Parathyroid adenoma (tissue), 2 donors: Measurements from ENCODE around the gene TCF4.

Experiments used
- H2AFZ ChIP-seq: fragments of 300-600 bp; sonication (generic); one replicate; pipeline ENCODE4 v1.7.0; 2017; ENCODE audit warnings: antibody characterized with exemption, mild to moderate bottlenecking
- H3K27ac ChIP-seq: fragments of 300-600 bp; sonication (generic); one replicate; pipeline ENCODE4 v1.7.0; 2017
- H3K27me3 ChIP-seq: fragments of 300-600 bp; sonication (generic); one replicate; pipeline ENCODE4 v1.7.0; 2017; ENCODE audit warnings: low read length; ENCODE audit not compliant: control insufficient read depth, insufficient read depth
- H3K36me3 ChIP-seq: fragments of 300-600 bp; sonication (generic); one replicate; pipeline ENCODE4 v1.7.0; 2017; ENCODE audit warnings: low read length; ENCODE audit not compliant: control insufficient read depth, insufficient read depth
- H3K4me1 ChIP-seq: fragments of 300-600 bp; sonication (generic); one replicate; pipeline ENCODE4 v1.7.0; 2017; ENCODE audit warnings: control low read depth
- H3K4me2 ChIP-seq: fragments of 300-600 bp; sonication (generic); one replicate; pipeline ENCODE4 v1.7.0; 2017; ENCODE audit warnings: low read length
- H3K4me3 ChIP-seq: fragments of 300-600 bp; sonication (generic); one replicate; pipeline ENCODE4 v1.7.0; 2017; ENCODE audit warnings: low read depth, low read length
- H3K79me2 ChIP-seq: fragments of 300-600 bp; sonication (generic); one replicate; pipeline ENCODE4 v1.7.0; 2017; ENCODE audit warnings: control low read depth
- H3K9ac ChIP-seq: fragments of 300-600 bp; sonication (generic); one replicate; pipeline ENCODE4 v1.7.0; 2017; ENCODE audit warnings: mild to moderate bottlenecking
- H3K9me3 ChIP-seq: fragments of 300-600 bp; sonication (generic); one replicate; pipeline ENCODE4 v1.7.0; 2017; ENCODE audit warnings: low read length; ENCODE audit not compliant: control insufficient read depth
- CTCF ChIP-seq: fragments of 300-600 bp; sonication (generic); IDR thresholded peaks from one replicate; pipeline ENCODE4 v1.7.0; 2017; ENCODE audit warnings: antibody characterized with exemption, mild to moderate bottlenecking
- donor health status: primary hyperparathyroidism.

Gene TCF4

GRCh38 chr18:55588870-55589595, 1.0 kb upstream of the TCF4 start:
- peak overlapping the region; percentile 98 for H2AFZ ChIP-seq
- H3K9me3 ChIP-seq, result no peaks in the 10 kb centered on the region
- no peaks in the 10 kb centered on the region for H3K27me3 ChIP-seq
- H3K36me3 ChIP-seq, result no peaks in the 10 kb centered on the region
- H3K4me2 ChIP-seq, result peak overlapping the region; percentile 89
- H3K4me1 ChIP-seq, result peaks cover 7% of the 10 kb centered on the region
- no peak for TF ChIP-seq CTCF
- H3K27ac ChIP-seq, result peak overlapping the region; percentile 74
- H3K4me3 ChIP-seq, result peak overlapping the region; percentile 64
- no peak overlapping the region for H3K9ac ChIP-seq
- H3K79me2 ChIP-seq, result no peaks in the 10 kb centered on the region

- peak overlapping the region; percentile 58 for H3K4me2 ChIP-seq
- no peak overlapping the region for H3K9ac ChIP-seq
- H3K27me3 ChIP-seq, result no peaks in the 10 kb centered on the region
- TF ChIP-seq CTCF, result no peak
- H2AFZ ChIP-seq, result peak overlapping the region; percentile 61
- H3K4me3 ChIP-seq, result peak overlapping the region; percentile 64
- no peaks in the 10 kb centered on the region for H3K36me3 ChIP-seq
- H3K9me3 ChIP-seq, result no peaks in the 10 kb centered on the region
- no peaks in the 10 kb centered on the region for H3K79me2 ChIP-seq
- H3K27ac ChIP-seq, result peak overlapping the region; percentile 25
- peaks cover 7% of the 10 kb centered on the region for H3K4me1 ChIP-seq
Measured at GRCh38 chr18:55587418-55588110, 428 bp downstream of the TCF4 start.

GRCh38 chr18:55585920-55586561, 2.0 kb downstream of the TCF4 start:
- H3K9me3 ChIP-seq, result no peaks in the 10 kb centered on the region
- peak overlapping the region; percentile 21 for H3K4me2 ChIP-seq
- peak overlapping the region; percentile 17 for H3K4me3 ChIP-seq
- peaks cover 15% of the 10 kb centered on the region for H3K4me1 ChIP-seq
- H3K36me3 ChIP-seq, result no peaks in the 10 kb centered on the region
- H3K27ac ChIP-seq, result peak overlapping the region; percentile 48
- no peaks in the 10 kb centered on the region for H3K79me2 ChIP-seq
- TF ChIP-seq CTCF, result no peak
- no peaks in the 10 kb centered on the region for H3K27me3 ChIP-seq
- H2AFZ ChIP-seq, result peak overlapping the region; percentile 80
- H3K9ac ChIP-seq, result no peak overlapping the region

GRCh38 chr18:55585065-55585919, 2.7 kb downstream of the TCF4 start:
- H3K9ac ChIP-seq, result no peak overlapping the region
- no peak for TF ChIP-seq CTCF

More at GRCh38 chr18:55585065-55585919, 2.7 kb downstream of the TCF4 start:
- Histone ChIP-seq H3K4me2 (no peak overlapping the region), H3K36me3 (no peaks in the 10 kb centered on the region), H3K4me1 (peaks cover 15% of the 10 kb centered on the region), H3K79me2 (no peaks in the 10 kb centered on the region), H3K27ac (peak overlapping the region; percentile 48), H2AFZ (peak overlapping the region; percentile 80), H3K27me3 (no peaks in the 10 kb centered on the region), H3K9me3 (no peaks in the 10 kb centered on the region), H3K4me3 (peak overlapping the region; percentile 17)
